Keratinocyte (primary cell): ENCODE results near the gene CREM. TPM values are rescaled to one million over a fixed set of nuclear protein-coding genes. Genes with fewer than 3 reads are reported as not detected.
A peak's percentile ranks its signal among the peaks of the same experiment; 100 is the strongest.
"Not testable (repeated sequence)": the region's sequence is repeated elsewhere in the genome, so short reads cannot be mapped to it uniquely, and the experiment has no call there.

Experiments
- DNase-seq: peaks from one replicate; pipeline ENCODE4 v3.0.0-alpha.2; 2011; ENCODE audit warnings: low read depth, missing footprints, low spot score
- FAIRE-seq: peaks from 2 replicates; lab custom pipeline; 2011; peaks lifted over from hg19 to GRCh38; lab: Jason Lieb, UNC
- H2AFZ ChIP-seq: 2 replicates; pipeline ENCODE4 v1.6.0; 2012; ENCODE audit warnings: low read length, control low read depth, inconsistent platforms; ENCODE audit not compliant: control insufficient read depth
- H3K27ac ChIP-seq: 2 replicates; pipeline ENCODE4 v1.5.1; 2011; ENCODE audit warnings: low read length; ENCODE audit not compliant: control insufficient read depth, insufficient read depth
- H3K27me3 ChIP-seq: 3 replicates; pipeline ENCODE4 v1.6.0; 2011; ENCODE audit warnings: low read length; ENCODE audit not compliant: control insufficient read depth, insufficient read depth; ENCODE audit errors: extremely low read depth
- H3K36me3 ChIP-seq, 2 experiments: 2 replicates in 1 of 2; 3 replicates in 1 of 2; pipeline ENCODE4 v1.5.1; 2011; ENCODE audit warnings: low read length in 2 of 2, mild to moderate bottlenecking in 1 of 2; ENCODE audit not compliant: control insufficient read depth in 2 of 2, insufficient read depth in 2 of 2; ENCODE audit errors: extremely low read depth in 1 of 2
- H3K4me1 ChIP-seq: 3 replicates; pipeline ENCODE4 v1.5.1; 2011; ENCODE audit warnings: low read length; ENCODE audit not compliant: control insufficient read depth, insufficient read depth; ENCODE audit errors: extremely low read depth
- H3K4me2 ChIP-seq: 3 replicates; pipeline ENCODE4 v1.6.0; 2011; ENCODE audit warnings: low read depth, low read length; ENCODE audit not compliant: control insufficient read depth, insufficient read depth; ENCODE audit errors: extremely low read depth
- H3K4me3 ChIP-seq, 3 experiments: fragments of 200-600 bp in 1 of 3; sonication (generic) in 1 of 3; 2 replicates in 2 of 3; 3 replicates in 1 of 3; pipeline ENCODE4 v1.5.1; 2011 to 2016; ENCODE audit warnings: low read length in 3 of 3, mild to moderate bottlenecking in 3 of 3, control low read depth in 2 of 3, inconsistent platforms in 1 of 3, low read depth in 1 of 3, mixed read lengths in 1 of 3, mixed run types in 1 of 3, moderate library complexity in 1 of 3; ENCODE audit not compliant: control insufficient read depth in 2 of 3, insufficient read depth in 2 of 3; ENCODE audit errors: extremely low read depth in 1 of 3
- H3K79me2 ChIP-seq: 2 replicates; pipeline ENCODE4 v1.6.0; 2012; ENCODE audit warnings: low read length; ENCODE audit not compliant: control insufficient read depth, insufficient read depth
- H3K9ac ChIP-seq: 3 replicates; pipeline ENCODE4 v1.6.0; 2011; ENCODE audit warnings: low read length; ENCODE audit not compliant: control insufficient read depth, insufficient read depth; ENCODE audit errors: extremely low read depth
- H3K9me1 ChIP-seq: 3 replicates; pipeline ENCODE4 v1.6.0; 2011; ENCODE audit warnings: low read length; ENCODE audit not compliant: control insufficient read depth, insufficient read depth; ENCODE audit errors: extremely low read depth
- H3K9me3 ChIP-seq: 2 replicates; pipeline ENCODE4 v1.5.1; 2012; ENCODE audit warnings: low read depth, low read length; ENCODE audit not compliant: control insufficient read depth
- H4K20me1 ChIP-seq: 3 replicates; pipeline ENCODE4 v1.6.0; 2011; ENCODE audit warnings: low read length; ENCODE audit not compliant: control insufficient read depth, insufficient read depth; ENCODE audit errors: extremely low read depth
- CTCF ChIP-seq, 3 experiments: IDR thresholded peaks in 1 of 3; conservative IDR thresholded peaks in 1 of 3; optimal IDR thresholded peaks in 1 of 3; 2 replicates in 2 of 3; 3 replicates in 1 of 3; pipeline versions ENCODE3 to v1.5.1; 2011; ENCODE audit warnings: low read length in 3 of 3, mild to moderate bottlenecking in 3 of 3, moderate library complexity in 2 of 3, control low read depth in 1 of 3, inconsistent platforms in 1 of 3; ENCODE audit not compliant: insufficient read depth in 2 of 3; ENCODE audit errors: extremely low read depth in 1 of 3
- EZH2 ChIP-seq: IDR thresholded peaks from one replicate; pipeline ENCODE4 v1.6.1; 2012; ENCODE audit warnings: inconsistent platforms, mild to moderate bottlenecking, low read length, moderate library complexity
- dilution Hi-C: fragments of 300-500 bp; cut with MboI; formaldehyde crosslinking; loops from one replicate; pipeline ENCODE4 v1.7.0; 2020; ENCODE audit warnings: low sequenced_read_pairs; ENCODE audit not compliant: extremely low pct_ligation_motif_present
- polyA plus RNA-seq, 5 experiments: library from polyadenylated mRNA; depleted of rRNA in 3 of 5; stranded (reverse) in 3 of 5; stranded (forward) in 1 of 5; unstranded in 1 of 5; fragments of >200 nt; gene quantifications; 1 replicate in 1 of 5; 2 replicates in 3 of 5; 3 replicates in 1 of 5; pipeline versions ENCODE4 v1.2.1 to v1.2.3, GENCODE V29; 2011 to 2012; ENCODE audit warnings: missing spikeins in 2 of 5, low read depth in 1 of 5, low replicate concordance in 1 of 5

Gene CREM
- polyA plus RNA-seq, 1 donor (not counting 4 experiments of a cell fraction or from before 2014, with no cell fraction given): 23.3 TPM

- Histone ChIP-seq H3K27ac (peak overlapping the region; percentile 20), H3K4me3 (no peak overlapping the region), H3K79me2 (peaks cover 69% of the 10 kb centered on the region), H3K4me1 (peaks cover 10% of the 10 kb centered on the region), H3K9me3 (no peaks in the 10 kb centered on the region), H3K36me3 (no peaks in the 10 kb centered on the region), H4K20me1 (peaks cover 2% of the 10 kb centered on the region), H3K9me1 (no peaks in the 10 kb centered on the region), H3K4me2 (no peak overlapping the region), H3K27me3 (no peaks in the 10 kb centered on the region), H2AFZ (no peak overlapping the region), H3K9ac (no peak overlapping the region)
- no peak for DNase-seq
- peak; percentile 76 for FAIRE-seq
- TF ChIP-seq EZH2 (no peak), CTCF (optimal IDR thresholded peaks at IDR 0.05 in 1 of 3, IDR thresholded peaks at IDR 0.05 in 1 of 3, conservative IDR thresholded peaks at IDR 0.05 in 1 of 3; ENCODE audit: extremely low read depth in 1 of 3, insufficient read depth in 2 of 3, low read length in 3 of 3) (no peak)
- dilution Hi-C loops: no loop called here
Observed at GRCh38 chr10:35079763-35080162, 46.9 kb upstream of the CREM start.

- dilution Hi-C loops, H3K4me3 ChIP-seq, H4K20me1 ChIP-seq, H3K9me3 ChIP-seq, H3K36me3 ChIP-seq, H3K9me1 ChIP-seq, H3K4me2 ChIP-seq, H3K9ac ChIP-seq, FAIRE-seq, DNase-seq, H2AFZ ChIP-seq, H3K27me3 ChIP-seq: not testable (repeated sequence)
- Histone ChIP-seq H3K79me2 (peaks cover 67% of the 10 kb centered on the region), H3K4me1 (peaks cover 10% of the 10 kb centered on the region), H3K27ac (peak overlapping the region; percentile 20)
Observed at GRCh38 chr10:35080261-35080660, 46.4 kb upstream of the CREM start.

- H3K79me2 ChIP-seq: peaks cover 85% of the 10 kb centered on the region
- peaks cover 2% of the 10 kb centered on the region for H4K20me1 ChIP-seq
- no peak overlapping the region for H2AFZ ChIP-seq
- H3K9me3 ChIP-seq: no peaks in the 10 kb centered on the region
- no peak overlapping the region for H3K9ac ChIP-seq
- H3K4me1 ChIP-seq: peaks cover 10% of the 10 kb centered on the region
- no peak for TF ChIP-seq EZH2
- no peak for TF ChIP-seq CTCF (optimal IDR thresholded peaks at IDR 0.05 in 1 of 3, IDR thresholded peaks at IDR 0.05 in 1 of 3, conservative IDR thresholded peaks at IDR 0.05 in 1 of 3; ENCODE audit: extremely low read depth in 1 of 3, insufficient read depth in 2 of 3, low read length in 3 of 3)
- no peaks in the 10 kb centered on the region for H3K27me3 ChIP-seq
- no peak overlapping the region for H3K4me3 ChIP-seq
- peaks cover 2% of the 10 kb centered on the region for H3K9me1 ChIP-seq
- no peak overlapping the region for H3K4me2 ChIP-seq
- dilution Hi-C loops: no loop called here
- no peak overlapping the region for H3K27ac ChIP-seq
- peaks cover 0 to 1% of the 10 kb centered on the region in 2 experiments for H3K36me3 ChIP-seq
- FAIRE-seq: no peak
- DNase-seq: no peak
Observed at GRCh38 chr10:35083242-35083641, 43.4 kb upstream of the CREM start.
